Activated T-cell treated with anti-CD3 and anti-CD28 coated beads, Interleukin-2, amount 50 U/mL, for 24 hours (primary cell): ENCODE results near the gene KIF14.
"Not testable (repeated sequence)": the region's sequence is repeated elsewhere in the genome, so short reads cannot be mapped to it uniquely, and the experiment has no call there.

Experiments
- DNase-seq: peaks from one replicate; pipeline ENCODE4 v3.0.0-alpha.2; 2020
- H3K27ac Mint-ChIP-seq: 2 replicates; pipeline ENCODE4 v1.8.0; 2020; ENCODE audit warnings: mild to moderate bottlenecking, mixed read lengths
- H3K27me3 Mint-ChIP-seq: 2 replicates; pipeline ENCODE4 v1.8.0; 2020; ENCODE audit warnings: mixed read lengths
- H3K36me3 Mint-ChIP-seq: 2 replicates; pipeline ENCODE4 v1.8.0; 2020; ENCODE audit warnings: low read depth, mixed read lengths
- H3K4me1 Mint-ChIP-seq: 2 replicates; pipeline ENCODE4 v1.8.0; 2020; ENCODE audit warnings: low read depth, mixed read lengths
- H3K4me3 Mint-ChIP-seq: 2 replicates; pipeline ENCODE4 v1.8.0; 2020; ENCODE audit warnings: mild to moderate bottlenecking, moderate library complexity, mixed read lengths
- H3K9me3 Mint-ChIP-seq: 2 replicates; pipeline ENCODE4 v1.8.0; 2020; ENCODE audit warnings: mixed read lengths

Gene KIF14

GRCh38 chr1:200625381-200625824 is 4.9 kb upstream of the KIF14 start:
- H3K27me3 Mint-ChIP-seq, result no peaks in the 10 kb centered on the region
- H3K4me1 Mint-ChIP-seq, result peaks cover 47% of the 10 kb centered on the region
- H3K27ac Mint-ChIP-seq, result peak overlapping the region; percentile 91
- H3K36me3 Mint-ChIP-seq, result no peaks in the 10 kb centered on the region
- H3K4me3 Mint-ChIP-seq, result peak overlapping the region; percentile 45
- DNase-seq, result no peak
- H3K9me3 Mint-ChIP-seq, result no peaks in the 10 kb centered on the region

DNA sequence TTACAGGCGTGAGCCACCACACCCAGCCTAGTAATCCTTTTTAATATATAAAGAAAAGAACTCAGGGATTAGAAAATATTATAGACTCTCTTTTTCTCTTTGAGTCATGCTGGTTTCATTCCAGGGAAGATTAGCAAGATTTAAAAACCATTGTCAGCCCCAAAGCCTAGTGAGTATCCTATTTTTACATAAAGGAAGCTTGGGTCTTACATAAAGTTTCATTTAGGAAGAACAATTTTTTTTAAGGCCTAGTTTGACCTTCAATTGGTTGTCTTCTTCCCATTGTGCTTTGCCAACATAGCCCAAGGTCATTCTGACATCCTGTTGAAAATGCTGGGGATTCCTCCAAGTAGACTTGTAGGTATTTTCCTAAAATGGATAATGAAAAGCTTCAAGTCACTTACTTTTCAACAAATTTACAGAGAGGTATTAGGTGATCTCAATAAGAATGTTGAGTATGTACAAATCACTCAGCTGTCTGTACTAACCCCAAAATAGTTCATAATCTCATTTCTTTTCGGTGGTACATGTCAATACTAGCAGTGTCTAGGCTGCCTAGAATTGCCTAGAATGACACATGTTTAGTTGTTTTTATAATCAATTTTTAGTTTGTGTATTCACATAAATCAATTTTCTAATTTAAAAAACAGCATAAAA is 4.3 kb upstream of the KIF14 start:
- H3K27ac Mint-ChIP-seq, result peak overlapping the region; percentile 91

GRCh38 chr1:200619894-200620272 is 668 bp downstream of the KIF14 start:
- H3K27ac Mint-ChIP-seq, result peak overlapping the region; percentile 90
- peaks cover 2% of the 10 kb centered on the region for H3K36me3 Mint-ChIP-seq
- no peaks in the 10 kb centered on the region for H3K27me3 Mint-ChIP-seq

More for the DNA sequence above, 4.3 kb upstream of the KIF14 start:
- peak overlapping the region; percentile 45 for H3K4me3 Mint-ChIP-seq
- H3K4me1 Mint-ChIP-seq, result peaks cover 50% of the 10 kb centered on the region
- DNase-seq, result no peak
- H3K9me3 Mint-ChIP-seq, result no peaks in the 10 kb centered on the region
- no peaks in the 10 kb centered on the region for H3K27me3 Mint-ChIP-seq
- H3K36me3 Mint-ChIP-seq, result peaks cover 2% of the 10 kb centered on the region

DNA sequence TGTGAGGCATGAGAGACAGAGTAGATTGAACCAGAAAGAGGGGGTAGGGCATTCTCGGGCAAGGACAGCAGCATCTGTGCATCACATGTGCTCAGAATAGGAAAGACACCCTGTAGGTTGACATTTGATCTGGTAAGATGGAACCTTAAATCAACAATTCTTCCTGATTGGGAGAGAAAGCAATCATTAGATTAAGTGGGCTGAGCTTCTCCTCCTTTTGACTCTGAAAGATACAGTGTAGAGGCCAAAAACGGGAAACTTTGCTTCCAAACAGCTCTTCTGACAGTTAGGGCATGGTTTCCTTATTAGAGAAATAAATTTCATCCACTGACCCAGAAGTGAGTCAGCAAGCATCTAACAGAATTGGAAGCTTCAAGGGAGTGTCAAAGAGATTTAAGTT is 9.7 kb downstream of the KIF14 start:
- H3K4me1 Mint-ChIP-seq, result no peaks in the 10 kb centered on the region
- H3K9me3 Mint-ChIP-seq, result no peaks in the 10 kb centered on the region
- H3K36me3 Mint-ChIP-seq, result peaks cover 7% of the 10 kb centered on the region
- no peak overlapping the region for H3K27ac Mint-ChIP-seq
- no peaks in the 10 kb centered on the region for H3K27me3 Mint-ChIP-seq
- H3K4me3 Mint-ChIP-seq, result no peak overlapping the region
- no peak for DNase-seq

More at GRCh38 chr1:200619894-200620272, 668 bp downstream of the KIF14 start:
- Mint-ChIP-seq H3K4me3 (peak overlapping the region; percentile 87), H3K4me1 (peaks cover 25% of the 10 kb centered on the region), H3K9me3 (no peaks in the 10 kb centered on the region)
- no peak for DNase-seq

GRCh38 chr1:200602632-200603031 is 17.9 kb downstream of the KIF14 start:
- Mint-ChIP-seq H3K27ac (no peak overlapping the region), H3K27me3 (no peaks in the 10 kb centered on the region), H3K4me3 (no peak overlapping the region), H3K36me3 (peaks cover 13% of the 10 kb centered on the region), H3K9me3 (no peaks in the 10 kb centered on the region), H3K4me1 (no peaks in the 10 kb centered on the region)
- DNase-seq, result no peak

- Mint-ChIP-seq H3K36me3 (peaks cover 3% of the 10 kb centered on the region), H3K27ac (no peak overlapping the region), H3K9me3 (no peaks in the 10 kb centered on the region), H3K4me1 (no peaks in the 10 kb centered on the region), H3K4me3 (no peak overlapping the region), H3K27me3 (no peaks in the 10 kb centered on the region)
- DNase-seq, result no peak
Observed at GRCh38 chr1:200590001-200590400, 30.6 kb downstream of the KIF14 start.

- no peak for DNase-seq
- Mint-ChIP-seq H3K9me3 (peaks cover 3% of the 10 kb centered on the region), H3K27ac (no peak overlapping the region), H3K4me3 (no peak overlapping the region), H3K4me1 (no peaks in the 10 kb centered on the region), H3K36me3 (peaks cover 6% of the 10 kb centered on the region), H3K27me3 (no peaks in the 10 kb centered on the region)
Observed at GRCh38 chr1:200588698-200589097, 31.9 kb downstream of the KIF14 start.

- peaks cover under 1% of the 10 kb centered on the region for H3K36me3 Mint-ChIP-seq
- H3K27ac Mint-ChIP-seq, result no peak overlapping the region
- DNase-seq, result no peak
- H3K9me3 Mint-ChIP-seq, result no peaks in the 10 kb centered on the region
- no peaks in the 10 kb centered on the region for H3K27me3 Mint-ChIP-seq
- peaks cover 7% of the 10 kb centered on the region for H3K4me1 Mint-ChIP-seq
- H3K4me3 Mint-ChIP-seq, result no peak overlapping the region
Observed at GRCh38 chr1:200564319-200564718, 56.2 kb downstream of the KIF14 start.

- peaks cover 7% of the 10 kb centered on the region for H3K4me1 Mint-ChIP-seq
- no peak overlapping the region for H3K4me3 Mint-ChIP-seq
- no peak overlapping the region for H3K27ac Mint-ChIP-seq
- no peaks in the 10 kb centered on the region for H3K9me3 Mint-ChIP-seq
- no peaks in the 10 kb centered on the region for H3K36me3 Mint-ChIP-seq
- no peak for DNase-seq
- no peaks in the 10 kb centered on the region for H3K27me3 Mint-ChIP-seq
Observed at GRCh38 chr1:200561856-200562214, 58.7 kb downstream of the KIF14 start.

- Mint-ChIP-seq H3K27ac (no peak overlapping the region), H3K4me1 (peaks cover 7% of the 10 kb centered on the region), H3K9me3 (no peaks in the 10 kb centered on the region), H3K4me3 (no peak overlapping the region), H3K27me3 (no peaks in the 10 kb centered on the region), H3K36me3 (no peaks in the 10 kb centered on the region)
- DNase-seq, result no peak
Observed at GRCh38 chr1:200558866-200559459, 61.6 kb downstream of the KIF14 start.

DNA sequence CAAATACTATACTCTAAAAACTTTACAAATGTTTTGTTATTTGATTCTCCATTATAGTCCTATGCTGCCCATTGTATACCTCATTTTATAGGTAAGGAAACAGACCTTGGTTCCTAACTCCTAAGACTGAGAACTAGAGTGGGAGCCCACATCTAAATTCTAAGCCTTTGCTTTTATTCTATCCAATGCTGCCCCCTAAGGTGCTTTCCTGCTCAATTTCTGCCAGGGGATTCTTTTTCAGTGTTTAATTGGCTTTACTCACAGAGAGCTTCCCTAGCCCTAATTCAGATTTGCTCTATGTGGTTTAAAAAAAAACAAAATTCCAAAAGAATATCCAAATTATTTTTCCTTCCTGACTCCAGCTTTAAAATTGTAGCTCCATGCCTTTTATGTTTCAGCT is 64.5 kb downstream of the KIF14 start:
- H3K4me3 Mint-ChIP-seq, result no peak overlapping the region
- H3K27me3 Mint-ChIP-seq, result no peaks in the 10 kb centered on the region
- no peaks in the 10 kb centered on the region for H3K36me3 Mint-ChIP-seq
- H3K4me1 Mint-ChIP-seq, result no peaks in the 10 kb centered on the region
- DNase-seq, result no peak
- H3K9me3 Mint-ChIP-seq, result no peaks in the 10 kb centered on the region
- H3K27ac Mint-ChIP-seq, result no peak overlapping the region

GRCh38 chr1:200552737-200553136 is 67.8 kb downstream of the KIF14 start:
- H3K4me1 Mint-ChIP-seq, H3K36me3 Mint-ChIP-seq, DNase-seq, H3K27me3 Mint-ChIP-seq, H3K4me3 Mint-ChIP-seq, H3K9me3 Mint-ChIP-seq, H3K27ac Mint-ChIP-seq: not testable (repeated sequence)

DNA sequence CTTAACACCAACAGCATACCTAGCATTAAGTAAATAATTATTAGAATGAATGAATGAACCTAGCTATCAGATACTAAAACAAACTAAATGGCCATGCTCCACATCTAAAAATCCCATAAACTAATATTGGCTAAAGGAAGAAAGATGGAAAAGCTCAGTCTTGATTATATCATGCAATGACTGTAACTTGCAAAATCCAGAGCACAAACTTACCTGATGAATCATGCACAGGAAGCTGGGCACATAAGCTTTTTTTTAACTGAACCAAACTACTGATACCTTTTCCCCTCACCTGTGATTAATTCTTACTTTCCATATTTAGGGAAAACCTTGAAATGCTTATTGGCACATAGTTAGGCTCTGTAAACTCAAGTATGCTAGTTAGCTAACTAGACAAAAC is 70.2 kb downstream of the KIF14 start:
- H3K27me3 Mint-ChIP-seq, result no peaks in the 10 kb centered on the region
- no peak for DNase-seq
- no peak overlapping the region for H3K4me3 Mint-ChIP-seq
- H3K36me3 Mint-ChIP-seq, result no peaks in the 10 kb centered on the region
- peaks cover 14% of the 10 kb centered on the region for H3K4me1 Mint-ChIP-seq
- H3K9me3 Mint-ChIP-seq, result no peaks in the 10 kb centered on the region
- H3K27ac Mint-ChIP-seq, result no peak overlapping the region

DNA sequence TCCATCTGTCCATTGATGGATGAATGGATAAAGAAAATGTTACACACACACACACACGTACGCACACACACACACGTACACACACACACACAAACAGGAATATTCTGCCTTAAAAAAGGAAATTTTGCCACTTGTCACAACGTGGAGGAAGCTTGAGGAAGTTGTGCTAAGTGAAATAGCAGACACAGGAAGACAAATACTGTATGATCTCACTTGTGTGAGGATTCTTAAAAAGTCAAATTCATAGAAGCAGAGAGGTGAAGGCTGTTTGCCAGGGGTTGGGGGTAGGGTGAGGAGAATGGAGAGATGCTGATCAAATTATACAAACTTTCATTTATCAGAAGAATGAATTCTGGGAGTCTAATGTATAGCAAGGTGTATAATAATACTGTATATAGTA is 73.2 kb downstream of the KIF14 start:
- H3K4me3 Mint-ChIP-seq, result no peak overlapping the region
- H3K27ac Mint-ChIP-seq, result no peak overlapping the region
- DNase-seq, result no peak
- peaks cover 15% of the 10 kb centered on the region for H3K4me1 Mint-ChIP-seq
- no peaks in the 10 kb centered on the region for H3K9me3 Mint-ChIP-seq
- no peaks in the 10 kb centered on the region for H3K36me3 Mint-ChIP-seq
- no peaks in the 10 kb centered on the region for H3K27me3 Mint-ChIP-seq

DNA sequence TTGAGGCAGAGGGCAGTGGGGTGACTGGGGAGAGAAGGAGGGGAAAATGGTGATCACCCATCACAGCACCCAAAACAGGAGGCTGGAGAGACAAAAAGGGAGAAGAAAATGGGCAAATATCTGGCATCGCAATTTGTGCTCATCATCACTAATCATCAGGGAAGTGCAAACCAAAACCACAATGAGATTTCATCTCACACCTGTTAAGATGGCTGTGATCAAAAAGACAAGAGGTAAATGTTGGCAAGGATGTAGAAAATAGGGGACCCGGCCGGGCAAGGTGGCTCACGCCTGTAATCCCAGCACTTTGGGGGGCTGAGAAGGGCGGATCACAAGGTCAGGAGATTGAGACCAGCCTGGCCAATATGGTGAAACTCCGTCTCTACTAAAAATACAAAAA is 74.0 kb downstream of the KIF14 start:
- DNase-seq, result no peak
- no peaks in the 10 kb centered on the region for H3K27me3 Mint-ChIP-seq
- H3K27ac Mint-ChIP-seq, result no peak overlapping the region
- H3K4me1 Mint-ChIP-seq, result peaks cover 17% of the 10 kb centered on the region
- no peak overlapping the region for H3K4me3 Mint-ChIP-seq
- H3K9me3 Mint-ChIP-seq, result no peaks in the 10 kb centered on the region
- no peaks in the 10 kb centered on the region for H3K36me3 Mint-ChIP-seq
